GM18870 (cell line): ENCODE measurements around the gene CEMP1.

Source experiments
- ATAC-seq: cut with Tn5 transposase; IDR thresholded peaks from one replicate; pipeline ENCODE4 v1.9.1; 2021; ENCODE audit warnings: moderate library complexity; ENCODE audit not compliant: unreplicated experiment

Gene CEMP1

DNA sequence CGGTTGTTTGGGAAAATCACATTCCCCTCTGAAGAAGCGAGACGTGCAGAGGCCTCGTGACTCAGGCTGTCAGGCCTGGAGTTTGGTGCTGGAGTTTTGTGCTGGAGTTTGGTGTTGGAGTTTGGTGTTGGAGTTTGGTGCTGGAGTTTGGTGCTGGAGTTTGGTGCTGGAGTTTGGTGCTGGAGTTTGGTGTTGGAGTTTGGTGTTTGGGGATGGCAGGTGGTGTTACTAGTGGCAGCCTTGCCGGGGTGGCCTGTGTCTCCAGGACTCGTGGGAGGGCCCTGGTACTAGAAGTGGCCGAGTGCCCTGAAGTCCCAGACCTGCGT, 43.7 kb downstream of the CEMP1 start:
- ATAC-seq: no peak

GRCh38 chr16:2486645-2487516, 44.3 kb downstream of the CEMP1 start:
- ATAC-seq: no peak

- no peak for ATAC-seq
Observed at GRCh38 chr16:2485811-2486507, 45.2 kb downstream of the CEMP1 start.

DNA sequence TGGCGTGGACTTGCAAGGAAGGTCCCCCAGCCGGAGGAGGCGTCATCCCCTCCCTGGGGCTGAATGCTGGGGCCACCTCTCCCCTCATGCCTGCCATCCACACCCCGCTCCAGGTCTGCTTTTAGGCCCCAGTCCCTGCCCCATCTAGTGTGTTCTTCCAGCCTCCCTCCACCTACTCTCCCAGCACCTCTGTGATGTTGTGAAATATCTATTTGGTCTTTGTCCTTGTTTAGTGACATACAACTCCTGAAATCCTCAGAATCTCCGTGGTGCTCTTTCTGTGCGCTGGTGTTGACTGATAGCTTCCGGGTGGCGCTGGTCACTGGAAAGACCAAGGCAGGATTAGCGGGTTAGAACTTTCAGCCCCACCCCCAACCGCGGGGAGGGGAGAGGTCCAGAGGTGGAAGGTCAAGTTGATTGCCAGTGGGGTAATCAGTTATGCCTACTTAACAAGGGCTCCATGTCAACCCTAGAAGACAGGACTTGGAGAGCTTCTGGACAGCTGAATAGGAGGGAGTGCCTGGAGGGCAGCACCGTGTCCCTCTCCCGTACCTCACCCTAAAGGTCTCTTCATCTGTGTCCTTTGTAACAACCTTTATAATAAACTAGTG, 46.2 kb downstream of the CEMP1 start:
- ATAC-seq: no peak

- ATAC-seq: no peak
Observed at GRCh38 chr16:2483939-2484897, 47.0 kb downstream of the CEMP1 start.

DNA sequence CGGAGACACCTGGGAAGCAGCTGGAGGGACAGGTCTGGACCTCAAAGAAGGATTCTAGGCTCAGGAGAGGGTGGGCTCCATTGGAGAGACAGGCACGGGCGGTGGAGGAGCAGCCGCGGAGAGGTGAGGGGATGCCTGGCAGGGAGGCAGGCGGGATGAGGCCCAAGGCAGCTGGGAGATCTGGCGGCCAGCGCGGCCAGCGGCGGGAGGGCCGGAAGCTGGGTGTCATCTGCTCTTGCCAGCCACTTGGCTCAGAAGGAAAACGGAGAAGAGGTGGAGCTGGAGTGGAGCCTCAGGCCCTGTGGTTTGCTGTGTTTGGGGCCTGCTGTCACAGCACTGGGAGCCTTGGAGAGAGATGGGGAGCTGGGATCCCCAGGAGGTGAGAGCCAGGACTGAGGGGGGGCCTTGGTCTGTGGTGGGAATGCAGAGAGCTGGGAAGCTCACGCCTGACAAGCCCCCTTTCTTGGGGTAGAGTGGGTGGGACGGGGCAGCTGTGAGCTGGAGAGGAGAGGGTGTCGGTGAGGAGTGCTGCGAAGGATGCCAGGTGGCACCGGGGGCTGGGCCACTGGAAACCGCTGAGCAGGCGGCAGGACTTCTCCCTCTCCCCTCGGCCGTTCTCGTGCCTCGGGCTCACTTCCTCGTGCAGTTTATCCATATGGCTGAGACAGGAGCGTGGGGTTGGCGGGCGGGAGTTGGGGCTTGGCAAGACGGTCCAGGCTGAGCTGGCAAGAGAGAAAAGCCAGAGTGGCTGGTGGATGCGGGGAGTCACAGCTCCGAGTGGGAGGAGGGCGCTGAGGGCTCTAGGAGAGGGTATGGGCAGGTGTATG, 48.3 kb downstream of the CEMP1 start:
- no peak for ATAC-seq

- ATAC-seq: no peak
Observed at GRCh38 chr16:2482249-2482648, 49.0 kb downstream of the CEMP1 start.

GRCh38 chr16:2481676-2482075, 49.5 kb downstream of the CEMP1 start:
- ATAC-seq: no peak

GRCh38 chr16:2480948-2481347, 50.3 kb downstream of the CEMP1 start:
- no peak for ATAC-seq
